ENCODE results near the gene LEMD1.

Gene LEMD1

DNA sequence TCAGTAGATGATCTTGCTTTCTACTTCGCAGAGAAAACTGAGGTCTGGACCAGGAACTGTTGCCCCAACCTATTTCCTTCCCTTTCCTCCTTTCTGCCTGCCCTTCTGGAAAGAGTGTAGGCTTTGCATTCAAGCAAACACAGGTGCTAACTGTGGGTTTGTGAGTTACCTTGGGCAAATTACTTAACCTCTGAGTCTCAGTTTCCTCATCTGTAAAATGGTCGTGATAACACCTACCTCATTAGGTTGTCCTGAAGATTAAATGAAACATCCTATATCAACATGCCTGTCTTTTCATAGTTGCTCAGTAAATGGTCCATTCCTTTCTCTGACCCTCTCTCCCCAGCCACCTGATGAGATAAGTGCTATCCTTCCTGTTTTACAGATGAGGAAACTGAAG, 43.5 kb upstream of the LEMD1 start:
- no peak for DNase-seq (ENCODE audit: low read depth in 1 of 2, low spot score in 1 of 2)
- TF ChIP-seq, protein P1, sequence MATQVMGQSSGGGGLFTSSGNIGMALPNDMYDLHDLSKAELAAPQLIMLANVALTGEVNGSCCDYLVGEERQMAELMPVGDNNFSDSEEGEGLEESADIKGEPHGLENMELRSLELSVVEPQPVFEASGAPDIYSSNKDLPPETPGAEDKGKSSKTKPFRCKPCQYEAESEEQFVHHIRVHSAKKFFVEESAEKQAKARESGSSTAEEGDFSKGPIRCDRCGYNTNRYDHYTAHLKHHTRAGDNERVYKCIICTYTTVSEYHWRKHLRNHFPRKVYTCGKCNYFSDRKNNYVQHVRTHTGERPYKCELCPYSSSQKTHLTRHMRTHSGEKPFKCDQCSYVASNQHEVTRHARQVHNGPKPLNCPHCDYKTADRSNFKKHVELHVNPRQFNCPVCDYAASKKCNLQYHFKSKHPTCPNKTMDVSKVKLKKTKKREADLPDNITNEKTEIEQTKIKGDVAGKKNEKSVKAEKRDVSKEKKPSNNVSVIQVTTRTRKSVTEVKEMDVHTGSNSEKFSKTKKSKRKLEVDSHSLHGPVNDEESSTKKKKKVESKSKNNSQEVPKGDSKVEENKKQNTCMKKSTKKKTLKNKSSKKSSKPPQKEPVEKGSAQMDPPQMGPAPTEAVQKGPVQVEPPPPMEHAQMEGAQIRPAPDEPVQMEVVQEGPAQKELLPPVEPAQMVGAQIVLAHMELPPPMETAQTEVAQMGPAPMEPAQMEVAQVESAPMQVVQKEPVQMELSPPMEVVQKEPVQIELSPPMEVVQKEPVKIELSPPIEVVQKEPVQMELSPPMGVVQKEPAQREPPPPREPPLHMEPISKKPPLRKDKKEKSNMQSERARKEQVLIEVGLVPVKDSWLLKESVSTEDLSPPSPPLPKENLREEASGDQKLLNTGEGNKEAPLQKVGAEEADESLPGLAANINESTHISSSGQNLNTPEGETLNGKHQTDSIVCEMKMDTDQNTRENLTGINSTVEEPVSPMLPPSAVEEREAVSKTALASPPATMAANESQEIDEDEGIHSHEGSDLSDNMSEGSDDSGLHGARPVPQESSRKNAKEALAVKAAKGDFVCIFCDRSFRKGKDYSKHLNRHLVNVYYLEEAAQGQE (IDR thresholded peaks at IDR 0.05; ENCODE audit: insufficient replicate concordance, low read depth) = no peak
- TF ChIP-seq SPI1 (IDR thresholded peaks at IDR 0.05; ENCODE audit: borderline replicate concordance, low read depth) (no peak), POLR2AphosphoS5 (IDR thresholded peaks at IDR 0.05; ENCODE audit: low read depth) (no peak), GABPA (IDR thresholded peaks at IDR 0.05; ENCODE audit: low read depth) (no peak)
- TF ChIP-seq, protein P2, sequence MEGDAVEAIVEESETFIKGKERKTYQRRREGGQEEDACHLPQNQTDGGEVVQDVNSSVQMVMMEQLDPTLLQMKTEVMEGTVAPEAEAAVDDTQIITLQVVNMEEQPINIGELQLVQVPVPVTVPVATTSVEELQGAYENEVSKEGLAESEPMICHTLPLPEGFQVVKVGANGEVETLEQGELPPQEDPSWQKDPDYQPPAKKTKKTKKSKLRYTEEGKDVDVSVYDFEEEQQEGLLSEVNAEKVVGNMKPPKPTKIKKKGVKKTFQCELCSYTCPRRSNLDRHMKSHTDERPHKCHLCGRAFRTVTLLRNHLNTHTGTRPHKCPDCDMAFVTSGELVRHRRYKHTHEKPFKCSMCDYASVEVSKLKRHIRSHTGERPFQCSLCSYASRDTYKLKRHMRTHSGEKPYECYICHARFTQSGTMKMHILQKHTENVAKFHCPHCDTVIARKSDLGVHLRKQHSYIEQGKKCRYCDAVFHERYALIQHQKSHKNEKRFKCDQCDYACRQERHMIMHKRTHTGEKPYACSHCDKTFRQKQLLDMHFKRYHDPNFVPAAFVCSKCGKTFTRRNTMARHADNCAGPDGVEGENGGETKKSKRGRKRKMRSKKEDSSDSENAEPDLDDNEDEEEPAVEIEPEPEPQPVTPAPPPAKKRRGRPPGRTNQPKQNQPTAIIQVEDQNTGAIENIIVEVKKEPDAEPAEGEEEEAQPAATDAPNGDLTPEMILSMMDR (IDR thresholded peaks at IDR 0.05; ENCODE audit: insufficient read depth, low read length) = no peak
- Histone ChIP-seq H3K27me3 (ENCODE audit: insufficient read depth, poor library complexity, severe bottlenecking) (peaks cover 9% of the 10 kb centered on the region), H3K27ac (replicated peaks) (no peak overlapping the region), H3K4me3 (replicated peaks; ENCODE audit: insufficient read depth, low read length) (no peak overlapping the region)

DNA sequence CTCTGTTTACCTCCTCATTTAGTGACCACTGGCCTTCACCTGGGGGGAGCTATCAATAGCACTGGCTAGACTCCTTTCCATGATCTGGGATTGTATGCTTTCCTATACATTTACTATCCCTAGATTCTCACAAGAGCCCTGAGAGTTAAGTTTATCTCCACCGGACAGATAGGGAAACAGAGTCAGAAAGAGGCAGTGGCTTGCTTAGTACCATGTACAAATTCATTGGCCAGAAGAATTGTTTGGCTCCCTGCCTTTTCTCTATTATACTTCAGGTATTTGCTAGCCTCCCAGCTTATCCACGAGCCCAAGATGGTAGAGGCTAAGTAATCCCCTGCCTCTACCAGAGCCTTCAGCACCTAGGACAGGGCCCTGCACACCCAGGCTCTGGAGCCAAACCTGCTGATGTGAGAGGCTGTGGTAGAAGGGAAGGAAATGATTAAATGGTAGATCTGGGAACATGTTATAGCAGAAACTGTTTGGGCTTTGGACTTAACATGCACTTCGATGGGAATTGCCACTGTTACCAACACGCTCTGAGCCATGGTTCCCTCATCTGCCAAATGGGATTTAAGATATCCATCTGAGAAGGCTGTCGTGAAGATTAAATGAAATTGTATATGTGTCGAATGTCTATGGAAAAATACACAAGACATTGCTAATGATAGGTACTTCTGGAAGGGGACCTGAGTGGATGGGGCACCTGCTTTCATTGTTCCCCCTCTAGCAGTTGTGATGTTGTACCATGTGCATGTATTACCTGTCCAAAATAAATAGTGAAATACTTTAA, 37.1 kb upstream of the LEMD1 start:
- Histone ChIP-seq H3K27ac (replicated peaks) (no peak overlapping the region), H3K4me3 (replicated peaks; ENCODE audit: insufficient read depth, low read length) (no peak overlapping the region), H3K27me3 (ENCODE audit: insufficient read depth, poor library complexity, severe bottlenecking) (peaks cover 41% of the 10 kb centered on the region)
- peak in 1 of 2 experiments; percentile 27 for DNase-seq (ENCODE audit: low read depth in 1 of 2, low spot score in 1 of 2)
- TF ChIP-seq, protein P1 (IDR thresholded peaks at IDR 0.05; ENCODE audit: insufficient replicate concordance, low read depth) = peak; percentile 96
- TF ChIP-seq POLR2AphosphoS5 (IDR thresholded peaks at IDR 0.05; ENCODE audit: low read depth) = no peak

DNA sequence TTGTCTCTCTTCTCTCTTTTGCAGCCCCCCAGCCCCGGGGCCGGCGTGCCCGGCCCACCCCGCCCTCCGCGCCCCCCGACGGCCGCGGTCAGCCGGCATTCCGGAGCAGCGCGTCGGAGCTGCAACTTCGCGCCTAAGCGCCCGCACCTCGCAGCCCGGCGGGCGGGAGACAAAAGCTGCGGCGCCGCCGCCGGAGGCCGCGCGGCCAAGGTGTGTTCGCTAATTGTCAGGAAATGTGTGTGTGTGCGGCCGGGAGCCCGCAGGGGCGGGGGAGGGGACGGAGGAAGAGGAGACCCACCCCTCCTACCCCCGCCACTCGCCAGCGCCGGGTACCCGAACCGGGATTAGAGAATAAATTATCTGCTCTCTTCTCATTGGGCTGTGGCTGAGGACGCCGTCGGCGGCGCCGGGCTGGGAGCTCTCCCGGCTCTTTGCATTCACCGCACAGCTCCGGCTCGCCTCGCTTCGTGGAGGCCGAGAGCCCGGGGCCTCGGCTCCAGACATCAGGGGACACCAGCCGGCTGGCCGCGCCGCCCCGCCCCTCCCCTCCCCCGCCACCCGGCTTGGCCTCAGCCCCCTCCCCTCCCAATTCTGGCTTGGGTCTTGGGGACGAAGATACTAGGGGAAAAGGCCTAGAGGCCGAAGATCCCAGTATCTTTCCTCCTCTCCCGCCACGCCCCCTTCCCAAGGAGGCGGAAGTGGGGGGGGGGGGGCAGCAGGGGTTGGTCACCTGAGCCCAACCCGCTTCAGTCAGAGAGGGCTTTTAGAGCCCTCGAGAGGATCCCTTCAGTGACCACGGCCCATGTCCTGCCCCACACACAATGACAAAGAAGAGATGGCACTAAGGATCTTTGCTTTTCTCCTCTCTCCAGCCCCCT, 35.3 kb upstream of the LEMD1 start:
- TF ChIP-seq, protein P2 (IDR thresholded peaks at IDR 0.05; ENCODE audit: insufficient read depth, low read length) = no peak
- TF ChIP-seq GABPA (IDR thresholded peaks at IDR 0.05; ENCODE audit: low read depth) (no peak), POLR2AphosphoS5 (IDR thresholded peaks at IDR 0.05; ENCODE audit: low read depth) (no peak)
- TF ChIP-seq, protein P1 (IDR thresholded peaks at IDR 0.05; ENCODE audit: insufficient replicate concordance, low read depth) = no peak
- Histone ChIP-seq H3K27ac (replicated peaks) (no peak overlapping the region), H3K4me3 (replicated peaks; ENCODE audit: insufficient read depth, low read length) (no peak overlapping the region), H3K27me3 (ENCODE audit: insufficient read depth, poor library complexity, severe bottlenecking) (peaks cover 42% of the 10 kb centered on the region)
- DNase-seq (ENCODE audit: low read depth in 1 of 2, low spot score in 1 of 2) = no peak

All from HL-60 (cell line).